ENCODE measurements around the gene ICAM4. TPM values are rescaled to one million over a fixed set of nuclear protein-coding genes. Genes with fewer than 3 reads are reported as not detected.

Gene ICAM4
- total and polyA plus RNA-seq, 9 of the 15 experiments (the other 6 are each of a cell fraction or from before 2014, with no cell fraction given): 14.1 to 86.1 (median 29.6) TPM

DNA sequence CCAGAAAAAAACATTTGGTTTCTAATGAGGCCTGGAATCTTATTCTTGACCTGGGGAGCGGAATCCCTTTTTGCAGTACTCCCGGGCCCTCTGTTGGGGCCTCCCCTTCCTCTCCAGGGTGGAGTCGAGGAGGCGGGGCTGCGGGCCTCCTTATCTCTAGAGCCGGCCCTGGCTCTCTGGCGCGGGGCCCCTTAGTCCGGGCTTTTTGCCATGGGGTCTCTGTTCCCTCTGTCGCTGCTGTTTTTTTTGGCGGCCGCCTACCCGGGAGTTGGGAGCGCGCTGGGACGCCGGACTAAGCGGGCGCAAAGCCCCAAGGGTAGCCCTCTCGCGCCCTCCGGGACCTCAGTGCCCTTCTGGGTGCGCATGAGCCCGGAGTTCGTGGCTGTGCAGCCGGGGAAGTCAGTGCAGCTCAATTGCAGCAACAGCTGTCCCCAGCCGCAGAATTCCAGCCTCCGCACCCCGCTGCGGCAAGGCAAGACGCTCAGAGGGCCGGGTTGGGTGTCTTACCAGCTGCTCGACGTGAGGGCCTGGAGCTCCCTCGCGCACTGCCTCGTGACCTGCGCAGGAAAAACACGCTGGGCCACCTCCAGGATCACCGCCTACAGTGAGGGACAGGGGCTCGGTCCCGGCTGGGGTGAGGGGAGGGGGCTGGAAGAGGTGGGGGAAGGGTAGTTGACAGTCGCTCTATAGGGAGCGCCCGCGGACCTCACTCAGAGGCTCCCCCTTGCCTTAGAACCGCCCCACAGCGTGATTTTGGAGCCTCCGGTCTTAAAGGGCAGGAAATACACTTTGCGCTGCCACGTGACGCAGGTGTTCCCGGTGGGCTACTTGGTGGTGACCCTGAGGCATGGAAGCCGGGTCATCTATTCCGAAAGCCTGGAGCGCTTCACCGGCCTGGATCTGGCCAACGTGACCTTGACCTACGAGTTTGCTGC is at the start of gene ICAM4 (continued):
- TF ChIP-seq, protein P1, sequence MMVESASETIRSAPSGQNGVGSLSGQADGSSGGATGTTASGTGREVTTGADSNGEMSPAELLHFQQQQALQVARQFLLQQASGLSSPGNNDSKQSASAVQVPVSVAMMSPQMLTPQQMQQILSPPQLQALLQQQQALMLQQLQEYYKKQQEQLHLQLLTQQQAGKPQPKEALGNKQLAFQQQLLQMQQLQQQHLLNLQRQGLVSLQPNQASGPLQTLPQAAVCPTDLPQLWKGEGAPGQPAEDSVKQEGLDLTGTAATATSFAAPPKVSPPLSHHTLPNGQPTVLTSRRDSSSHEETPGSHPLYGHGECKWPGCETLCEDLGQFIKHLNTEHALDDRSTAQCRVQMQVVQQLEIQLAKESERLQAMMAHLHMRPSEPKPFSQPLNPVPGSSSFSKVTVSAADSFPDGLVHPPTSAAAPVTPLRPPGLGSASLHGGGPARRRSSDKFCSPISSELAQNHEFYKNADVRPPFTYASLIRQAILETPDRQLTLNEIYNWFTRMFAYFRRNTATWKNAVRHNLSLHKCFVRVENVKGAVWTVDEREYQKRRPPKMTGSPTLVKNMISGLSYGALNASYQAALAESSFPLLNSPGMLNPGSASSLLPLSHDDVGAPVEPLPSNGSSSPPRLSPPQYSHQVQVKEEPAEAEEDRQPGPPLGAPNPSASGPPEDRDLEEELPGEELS (CRISPR knock-in tag; IDR thresholded peaks at IDR 0.05; ENCODE audit: borderline replicate concordance): peak; percentile 52; the same call in 1 of the 2 replicates
- peak; percentile 33; the same call in 1 of the 2 replicates for TF ChIP-seq EP300 (IDR thresholded peaks at IDR 0.05; ENCODE audit: low read length)
- peak; percentile 58; the same call in 1 of the 2 replicates for TF ChIP-seq L3MBTL2 (IDR thresholded peaks at IDR 0.05)
- TF ChIP-seq GABPB2 (CRISPR knock-in tag; conservative IDR thresholded peaks at IDR 0.05): no peak
- no peak for TF ChIP-seq MYBL2 (IDR thresholded peaks at IDR 0.05; ENCODE audit: low read depth)
- no peak for TF ChIP-seq MYBL2 (CRISPR knock-in tag; IDR thresholded peaks at IDR 0.05; ENCODE audit: borderline replicate concordance)
- TF ChIP-seq, protein P2, sequence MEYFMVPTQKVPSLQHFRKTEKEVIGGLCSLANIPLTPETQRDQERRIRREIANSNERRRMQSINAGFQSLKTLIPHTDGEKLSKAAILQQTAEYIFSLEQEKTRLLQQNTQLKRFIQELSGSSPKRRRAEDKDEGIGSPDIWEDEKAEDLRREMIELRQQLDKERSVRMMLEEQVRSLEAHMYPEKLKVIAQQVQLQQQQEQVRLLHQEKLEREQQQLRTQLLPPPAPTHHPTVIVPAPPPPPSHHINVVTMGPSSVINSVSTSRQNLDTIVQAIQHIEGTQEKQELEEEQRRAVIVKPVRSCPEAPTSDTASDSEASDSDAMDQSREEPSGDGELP (CRISPR knock-in tag; IDR thresholded peaks at IDR 0.05; ENCODE audit: borderline replicate concordance): peak; percentile 95
- TF ChIP-seq BRF2 (IDR thresholded peaks at IDR 0.05; ENCODE audit: borderline replicate concordance, insufficient read depth, insufficient read length): no peak
- peak in 1 of 2 experiments; percentile 40; a peak in 1 of 4 replicates for TF ChIP-seq NONO (IDR thresholded peaks at IDR 0.05; ENCODE audit: low read depth in 2 of 2, low read length in 1 of 2)
- peak; percentile 90 for TF ChIP-seq ZBTB7A (IDR thresholded peaks at IDR 0.05; ENCODE audit: borderline replicate concordance, control insufficient read depth, low read depth, low read length)
- 0 out of 4 replicates have a peak, but pooled peaks of 1 of the 2 experiments have one; percentile 9 for TF ChIP-seq KDM4B (IDR thresholded peaks at IDR 0.05; ENCODE audit: borderline replicate concordance in 2 of 2, low read depth in 1 of 2)
- TF ChIP-seq ATF7 (IDR thresholded peaks at IDR 0.05): no peak; the same call in 1 of the 2 replicates
- TF ChIP-seq MEIS2 (IDR thresholded peaks at IDR 0.05; ENCODE audit: partially characterized antibody): no peak
- TF ChIP-seq, protein P3, sequence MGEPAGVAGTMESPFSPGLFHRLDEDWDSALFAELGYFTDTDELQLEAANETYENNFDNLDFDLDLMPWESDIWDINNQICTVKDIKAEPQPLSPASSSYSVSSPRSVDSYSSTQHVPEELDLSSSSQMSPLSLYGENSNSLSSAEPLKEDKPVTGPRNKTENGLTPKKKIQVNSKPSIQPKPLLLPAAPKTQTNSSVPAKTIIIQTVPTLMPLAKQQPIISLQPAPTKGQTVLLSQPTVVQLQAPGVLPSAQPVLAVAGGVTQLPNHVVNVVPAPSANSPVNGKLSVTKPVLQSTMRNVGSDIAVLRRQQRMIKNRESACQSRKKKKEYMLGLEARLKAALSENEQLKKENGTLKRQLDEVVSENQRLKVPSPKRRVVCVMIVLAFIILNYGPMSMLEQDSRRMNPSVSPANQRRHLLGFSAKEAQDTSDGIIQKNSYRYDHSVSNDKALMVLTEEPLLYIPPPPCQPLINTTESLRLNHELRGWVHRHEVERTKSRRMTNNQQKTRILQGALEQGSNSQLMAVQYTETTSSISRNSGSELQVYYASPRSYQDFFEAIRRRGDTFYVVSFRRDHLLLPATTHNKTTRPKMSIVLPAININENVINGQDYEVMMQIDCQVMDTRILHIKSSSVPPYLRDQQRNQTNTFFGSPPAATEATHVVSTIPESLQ (CRISPR knock-in tag; IDR thresholded peaks at IDR 0.05): no peak; the same call in 1 of the 2 replicates
- no peak for TF ChIP-seq ZNF740 (CRISPR knock-in tag; IDR thresholded peaks at IDR 0.05)
- no peak for TF ChIP-seq ZNF740 (tag; IDR thresholded peaks at IDR 0.05)
- TF ChIP-seq IFI16 (CRISPR knock-in tag; IDR thresholded peaks at IDR 0.05): no peak
- no peak for TF ChIP-seq NFATC3 (IDR thresholded peaks at IDR 0.05)
- peak; percentile 70; the same call in 1 of the 2 replicates for TF ChIP-seq ZSCAN29 (IDR thresholded peaks at IDR 0.05)
